Coronary artery (tissue), 2 donors: Measurements from ENCODE around the gene BTBD9.

Experiments
- DNase-seq: peaks from one replicate; pipeline ENCODE4 v3.0.0-alpha.2; 2017; ENCODE audit warnings: low spot score
- H3K27ac ChIP-seq, 2 donors: fragments of 200-600 bp; sonication (generic); one replicate each; pipeline ENCODE4 v1.5.1; 2016 to 2019
- H3K4me3 ChIP-seq: fragments of 200-600 bp; sonication (generic); 2 replicates; pipeline ENCODE4 v1.5.1; 2016; ENCODE audit warnings: mild to moderate bottlenecking, moderate library complexity
- CTCF ChIP-seq: fragments of 200-600 bp; sonication (generic); IDR thresholded peaks from one replicate; pipeline ENCODE4 v1.5.1; 2019; ENCODE audit warnings: antibody characterized with exemption

Gene BTBD9

GRCh38 chr6:38259736-38260135, 380.0 kb downstream of the BTBD9 start:
- TF ChIP-seq CTCF, result no peak
- H3K27ac ChIP-seq, result no peak overlapping the region
- DNase-seq, result no peak
- no peak overlapping the region for H3K4me3 ChIP-seq

- no peak for TF ChIP-seq CTCF
- no peak overlapping the region for H3K27ac ChIP-seq
- H3K4me3 ChIP-seq, result no peak overlapping the region
- no peak for DNase-seq
These were observed 391.1 kb downstream of the BTBD9 start for GRCh38 chr6:38248500-38249234.

- TF ChIP-seq CTCF, result no peak
- DNase-seq, result no peak
- Histone ChIP-seq H3K4me3 (no peak overlapping the region), H3K27ac (no peak overlapping the region)
These were observed 394.4 kb downstream of the BTBD9 start for GRCh38 chr6:38245295-38245694.

- DNase-seq, result no peak
- Histone ChIP-seq H3K27ac (no peak overlapping the region), H3K4me3 (no peak overlapping the region)
- no peak for TF ChIP-seq CTCF
These were observed 394.9 kb downstream of the BTBD9 start for GRCh38 chr6:38244869-38245268.

GRCh38 chr6:38241200-38241871, 398.4 kb downstream of the BTBD9 start:
- DNase-seq, result no peak
- no peak for TF ChIP-seq CTCF
- H3K4me3 ChIP-seq, result no peak overlapping the region
- H3K27ac ChIP-seq, result no peak overlapping the region

GRCh38 chr6:38239719-38240451, 399.8 kb downstream of the BTBD9 start:
- Histone ChIP-seq H3K27ac (no peak overlapping the region), H3K4me3 (no peak overlapping the region)
- DNase-seq, result no peak
- TF ChIP-seq CTCF, result no peak
